CD4-positive, alpha-beta T cell treated with Interleukin-4 for 1 hour (primary cell): ENCODE results near the gene STK4.
"Not testable (repeated sequence)": the region's sequence is repeated elsewhere in the genome, so short reads cannot be mapped to it uniquely, and the experiment has no call there.

Experiments used
- DNase-seq, 2 donors: peaks; one replicate each; pipeline ENCODE4 v3.0.0-alpha.2; 2020 to 2022

The STK4 gene

DNA sequence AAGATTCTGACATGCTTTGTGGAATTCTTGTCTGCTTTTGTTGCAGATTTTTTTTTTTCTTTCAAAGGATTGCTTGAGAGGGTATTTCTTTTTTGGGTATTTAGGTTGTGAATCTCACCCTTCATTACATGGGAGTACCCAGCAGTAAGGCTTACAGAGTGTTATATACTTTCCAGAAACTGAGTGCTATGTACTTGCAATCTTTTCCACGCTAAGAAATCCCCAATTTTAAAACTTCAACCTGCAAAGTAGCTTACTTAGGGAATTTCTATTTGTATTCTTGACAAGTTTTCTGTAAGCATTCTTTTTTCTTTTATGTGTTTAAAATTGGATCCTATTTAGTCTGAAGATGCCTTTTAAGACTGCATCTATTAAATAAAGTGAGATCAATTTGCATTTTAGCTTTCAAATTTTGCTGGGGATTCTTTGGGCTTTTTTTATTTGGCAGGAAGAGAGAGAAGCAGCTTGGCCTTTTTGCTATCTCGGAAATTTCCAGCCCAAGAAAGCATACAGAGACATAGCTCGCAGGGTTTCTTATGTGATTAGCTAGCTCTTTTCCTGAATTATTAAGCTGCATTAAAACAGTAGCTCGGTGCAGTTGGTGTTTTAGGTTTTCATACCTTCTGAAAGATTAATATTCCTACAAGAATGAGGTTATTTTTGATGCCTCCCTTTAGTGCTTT is 92.0 kb downstream of the STK4 start:
- DNase-seq, result no peak

DNA sequence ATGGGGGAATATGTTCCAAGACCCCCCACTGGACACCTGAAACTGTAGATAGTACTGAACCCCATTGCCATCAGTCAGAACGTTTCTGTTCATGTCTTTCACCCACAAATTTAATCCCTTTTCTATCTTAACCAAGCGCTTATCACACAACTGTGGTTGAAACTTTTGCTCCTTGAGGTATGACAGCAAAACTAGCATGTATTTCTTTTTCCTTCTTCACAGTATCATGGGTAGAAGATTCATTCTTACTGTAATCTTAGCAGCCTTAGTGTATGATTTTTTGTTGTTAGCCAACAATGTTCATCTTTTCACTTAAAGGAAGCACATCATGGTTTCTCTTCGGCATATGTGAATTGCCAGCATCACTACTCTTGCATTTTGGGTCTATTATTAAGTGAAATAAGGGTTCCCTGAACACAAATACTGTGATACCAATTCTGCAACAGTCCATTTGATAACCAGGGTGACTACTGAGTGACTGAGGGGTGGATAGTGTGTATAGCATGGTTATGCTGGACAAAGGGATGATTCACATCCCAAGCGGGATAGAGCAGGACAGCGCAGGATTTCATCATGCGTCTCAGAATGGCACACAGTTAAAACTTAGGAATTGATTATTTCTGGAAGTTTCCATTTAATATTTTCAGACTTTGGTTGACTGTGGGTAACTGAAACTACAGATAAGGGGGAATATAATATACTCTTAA is 92.9 kb downstream of the STK4 start:
- DNase-seq, result no peak

DNA sequence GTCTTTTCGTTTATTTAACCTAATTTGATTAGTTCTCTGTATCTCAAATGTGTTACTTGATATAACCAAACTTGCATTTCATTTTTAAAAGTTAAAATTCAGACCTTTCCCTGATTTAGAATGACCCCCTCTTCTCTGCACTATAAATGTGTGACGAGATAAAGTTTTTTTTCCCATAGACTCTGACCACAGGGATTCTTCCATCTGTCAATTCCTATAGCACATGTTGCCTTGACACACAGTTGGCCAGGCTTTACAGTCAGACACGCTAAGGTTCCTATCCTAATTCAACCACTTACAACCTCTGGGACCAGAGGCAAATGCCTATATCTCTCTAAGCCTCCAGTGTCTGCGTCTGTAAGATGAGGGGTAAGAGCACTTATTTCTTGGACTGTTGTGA is 94.0 kb downstream of the STK4 start:
- DNase-seq, result no peak

DNA sequence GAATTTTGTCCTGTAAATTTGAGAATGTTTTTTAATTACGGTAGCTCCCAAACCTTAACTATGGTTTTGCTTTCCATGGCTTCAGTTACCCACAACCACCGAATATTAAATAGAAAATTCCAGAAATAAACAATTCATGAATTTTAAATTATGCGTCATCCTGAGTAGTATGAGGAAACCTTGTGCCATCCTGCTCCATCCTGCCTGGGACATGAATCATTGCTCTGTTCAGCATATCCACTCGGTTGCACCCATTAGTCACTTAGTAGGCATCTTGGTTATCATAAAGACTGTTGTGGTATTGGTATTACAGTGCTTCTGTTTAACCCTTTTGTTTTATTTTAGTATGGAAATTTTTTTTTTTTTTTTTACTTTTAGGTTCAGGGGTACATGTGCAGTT is 94.9 kb downstream of the STK4 start:
- DNase-seq, result no peak

DNA sequence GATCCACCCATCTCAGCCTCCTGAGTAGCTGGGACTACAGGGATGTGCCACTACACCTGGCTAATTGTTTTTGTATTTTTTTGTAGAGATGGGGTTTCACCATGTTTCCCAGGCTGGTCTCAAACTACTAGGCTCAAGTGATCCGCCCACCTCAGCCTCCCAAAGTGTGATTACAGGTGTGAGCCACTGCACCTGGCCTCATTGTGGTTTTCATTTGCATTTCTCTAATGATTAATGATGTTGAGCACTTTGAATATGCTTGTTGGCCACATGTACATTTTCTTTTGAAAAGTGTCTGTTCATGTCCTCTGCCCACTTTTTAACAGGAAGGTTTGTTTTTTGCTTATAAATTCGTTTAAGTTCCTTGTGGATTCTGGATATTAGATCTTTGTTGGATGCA is 96.8 kb downstream of the STK4 start:
- not testable (repeated sequence) for DNase-seq

DNA sequence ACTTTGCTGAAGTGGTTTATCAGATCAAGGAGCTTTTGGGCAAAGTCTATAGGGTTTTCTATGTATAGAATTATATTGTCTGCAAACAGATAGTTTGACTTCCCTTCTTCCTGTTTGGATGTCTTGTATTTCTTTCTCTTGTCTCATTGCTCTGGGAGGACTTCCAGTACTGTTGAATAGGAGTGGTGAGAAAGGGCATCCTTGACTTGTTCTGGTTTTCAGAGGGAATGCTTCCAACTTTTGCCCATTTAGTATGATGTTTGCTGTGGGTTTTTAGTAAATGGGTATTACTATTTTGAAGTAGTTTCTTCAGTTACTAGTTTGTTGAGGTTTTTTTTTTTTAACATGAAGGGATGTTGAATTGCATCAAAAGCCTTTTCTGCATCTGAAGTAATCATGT is 98.5 kb downstream of the STK4 start:
- DNase-seq, result no peak

DNA sequence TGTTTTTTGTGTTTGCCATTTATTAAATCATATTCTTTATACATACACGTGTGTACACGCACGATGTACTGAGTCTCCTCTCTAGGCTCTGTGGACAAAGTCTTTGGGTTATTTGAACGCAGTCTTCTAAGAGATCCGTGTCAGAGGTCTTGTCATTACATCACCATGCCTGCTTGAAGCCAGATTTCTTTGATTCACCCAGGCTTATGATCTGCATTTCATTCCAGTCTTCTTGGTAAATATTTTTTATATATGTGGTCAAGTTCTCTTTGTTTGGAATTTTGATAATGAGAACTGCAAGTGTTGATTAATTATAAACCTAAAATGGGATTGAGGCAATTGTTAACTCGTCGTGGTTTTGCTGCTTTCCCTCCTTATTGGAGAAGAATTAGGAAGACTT is 100.1 kb downstream of the STK4 start:
- DNase-seq, result no peak

DNA sequence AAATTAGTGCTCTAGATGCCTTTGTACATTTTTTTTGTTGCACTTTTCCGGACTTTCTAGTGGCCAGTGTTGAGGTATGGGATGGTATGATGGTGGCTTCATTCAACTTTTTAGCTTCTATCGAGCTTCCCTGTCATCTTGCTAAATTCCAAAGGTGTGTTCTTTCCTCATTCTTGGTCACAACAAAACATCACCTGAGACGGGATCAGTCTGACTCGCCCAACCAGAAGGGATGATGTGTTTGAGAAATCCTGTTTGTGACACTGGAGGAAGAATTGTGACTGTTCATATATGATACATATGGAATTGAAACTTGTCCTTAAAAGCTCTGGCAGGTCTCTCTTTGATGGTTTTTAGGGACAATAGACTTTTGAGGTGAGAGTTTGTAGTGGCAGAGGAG is 100.8 kb downstream of the STK4 start:
- DNase-seq, result no peak

DNA sequence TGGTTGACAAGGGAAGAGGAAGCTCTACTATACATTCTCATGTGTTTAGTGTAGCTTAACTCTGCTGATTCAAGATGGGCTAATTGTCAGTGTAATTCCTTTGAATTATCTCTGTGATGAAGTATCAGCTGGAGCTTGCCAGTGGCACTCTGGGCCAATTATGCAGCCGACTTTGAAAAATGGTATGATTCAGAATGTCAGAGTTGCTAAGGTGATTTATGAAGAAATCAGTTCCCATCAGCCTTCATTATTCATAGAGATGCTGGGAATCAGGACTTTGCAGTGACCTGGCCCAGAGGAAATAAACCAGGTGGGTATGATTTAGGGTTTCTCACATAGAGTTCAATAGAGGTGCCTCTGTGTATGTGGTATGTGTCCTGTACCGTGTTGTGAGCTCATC is 101.2 kb downstream of the STK4 start:
- no peak for DNase-seq

DNA sequence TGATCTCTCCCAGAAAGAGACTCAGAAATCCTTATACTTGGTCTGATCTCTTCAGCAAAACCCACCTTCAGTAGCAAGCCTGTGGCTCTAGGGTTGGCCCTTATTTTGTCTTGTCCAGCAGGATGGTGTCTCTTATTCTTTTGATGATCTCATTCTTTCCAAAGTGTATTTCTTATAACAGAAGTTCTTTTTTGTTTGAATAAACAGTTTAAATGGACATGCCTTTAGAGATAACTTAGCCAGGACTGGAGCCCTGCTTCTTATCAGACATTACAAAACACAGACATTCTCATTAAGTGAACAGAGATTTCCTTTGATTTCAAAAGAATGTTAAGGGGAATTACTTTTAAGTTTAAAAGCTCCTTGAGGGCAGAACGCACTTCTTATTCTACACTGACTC is 102.9 kb downstream of the STK4 start:
- no peak for DNase-seq

DNA sequence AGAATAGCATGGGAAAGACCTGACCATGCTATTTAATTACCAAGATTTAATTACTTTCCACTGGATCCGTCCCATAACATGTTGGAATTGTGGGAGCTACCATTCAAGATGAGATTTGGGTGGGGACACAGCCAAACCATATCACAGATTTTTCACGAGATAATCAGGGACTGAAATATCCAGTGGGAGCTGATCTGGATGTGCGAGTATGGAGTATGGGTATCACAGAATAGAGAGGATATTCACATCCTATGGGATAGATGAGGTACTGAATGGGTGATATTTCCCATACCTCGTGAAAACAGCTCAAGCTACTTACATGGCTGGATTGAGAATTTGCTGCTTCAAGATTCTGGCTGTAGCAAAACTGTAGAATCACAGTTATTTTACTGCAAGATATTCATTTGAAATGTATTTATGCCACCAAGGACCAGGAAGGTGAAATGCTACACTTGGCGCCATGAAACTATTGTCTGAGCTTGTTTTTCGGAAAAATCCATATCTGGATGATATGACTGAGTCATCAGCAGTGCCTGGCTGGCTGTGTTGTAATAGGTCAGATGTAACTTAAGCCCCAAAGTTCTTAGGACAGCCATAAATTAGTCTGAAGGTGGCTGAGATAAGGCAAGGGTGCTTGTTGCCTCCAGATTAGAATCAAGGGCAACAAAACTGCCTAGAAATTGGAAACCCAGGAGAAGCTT is 104.8 kb downstream of the STK4 start:
- DNase-seq, result no peak

DNA sequence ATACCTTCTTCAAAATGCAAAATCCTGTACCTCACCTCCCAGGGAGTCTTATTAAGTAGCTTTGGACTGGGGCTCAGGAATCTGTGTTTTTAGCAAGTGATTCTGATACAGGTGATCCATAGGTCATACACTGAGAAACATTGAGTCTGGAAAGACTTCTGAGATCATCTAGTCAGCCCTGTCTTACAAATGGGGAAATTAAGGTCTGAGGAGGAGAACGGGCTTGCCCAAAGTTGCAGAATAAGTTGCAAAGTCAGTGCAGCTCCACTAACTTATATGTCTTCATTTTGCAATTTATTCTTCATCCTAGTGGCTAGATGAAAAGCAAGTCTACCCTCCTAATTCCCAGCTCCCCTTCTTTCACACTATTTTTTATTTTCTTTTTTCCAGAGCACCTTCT is 105.8 kb downstream of the STK4 start:
- DNase-seq, result no peak

DNA sequence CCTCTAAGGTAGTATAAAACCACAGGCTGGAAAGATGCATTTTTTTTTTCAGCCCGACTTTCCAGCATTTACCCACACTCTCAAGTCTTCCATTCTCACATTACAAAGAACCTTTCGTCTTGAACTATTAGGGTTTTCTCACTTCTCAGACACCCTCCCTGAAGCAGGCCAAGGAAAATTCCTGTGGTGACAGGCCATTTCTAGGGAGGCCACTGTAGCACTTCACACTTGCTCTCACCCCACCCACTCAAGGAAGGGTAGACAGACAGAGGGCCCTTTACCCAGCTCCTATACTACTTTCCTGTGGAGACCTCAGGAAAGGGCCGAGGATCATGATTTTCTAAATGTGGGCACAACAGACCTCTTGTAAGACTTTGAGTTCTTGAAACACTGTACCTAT is 106.9 kb downstream of the STK4 start:
- DNase-seq, result no peak

DNA sequence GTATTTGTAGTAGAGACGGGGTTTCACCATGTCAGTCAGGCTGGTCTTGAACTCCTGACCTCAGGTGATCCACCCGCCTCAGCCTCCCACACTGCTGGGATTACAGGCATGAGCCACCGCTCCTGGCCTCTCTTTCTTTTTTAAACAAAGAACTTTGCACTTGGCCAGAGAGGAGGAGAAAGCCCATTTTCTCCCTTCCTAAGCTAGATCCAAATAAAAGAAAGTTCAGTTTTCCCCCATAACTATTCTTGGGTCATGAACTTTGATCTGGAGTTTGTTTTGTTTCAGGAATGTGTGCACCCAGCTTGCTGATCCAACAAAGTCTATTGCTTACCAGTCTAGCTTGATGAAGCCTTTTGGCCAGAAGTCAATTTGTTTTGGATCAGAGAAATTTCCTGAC is 111.2 kb downstream of the STK4 start:
- DNase-seq, result no peak

DNA sequence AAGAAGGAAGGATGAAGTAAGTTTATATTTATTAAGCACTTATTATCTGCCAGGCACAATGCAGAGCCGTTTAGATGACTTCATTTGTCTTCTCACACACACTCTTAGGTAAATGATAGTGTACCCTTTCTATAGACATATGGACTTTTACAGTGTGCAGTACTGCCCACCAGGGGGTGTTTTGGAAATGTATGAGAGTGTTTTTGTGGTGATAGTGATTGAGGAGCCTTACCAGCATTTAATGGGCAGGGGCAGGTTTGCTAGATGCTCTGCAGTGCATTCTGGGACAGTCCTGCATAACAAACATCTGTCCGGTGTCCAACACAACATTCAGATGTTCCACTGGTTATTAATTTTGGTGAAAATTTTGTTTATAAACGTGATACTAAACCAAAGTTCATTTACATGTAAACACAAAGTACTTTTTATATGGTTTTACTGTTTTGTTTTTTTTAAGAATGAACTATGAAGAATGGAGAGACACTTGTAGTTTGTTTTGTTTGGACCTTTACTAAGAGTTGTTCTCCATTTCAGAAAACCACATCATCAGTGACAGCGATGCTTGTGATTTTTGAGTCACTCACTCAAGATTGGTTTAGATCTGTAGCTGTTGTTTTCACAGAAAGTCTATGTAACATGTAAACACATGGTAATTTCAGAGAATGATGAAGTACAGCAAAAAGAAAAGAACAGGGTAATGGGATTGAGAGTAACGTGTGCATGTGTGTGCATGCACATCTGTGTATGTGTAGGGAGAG is 114.7 kb downstream of the STK4 start:
- no peak for DNase-seq

DNA sequence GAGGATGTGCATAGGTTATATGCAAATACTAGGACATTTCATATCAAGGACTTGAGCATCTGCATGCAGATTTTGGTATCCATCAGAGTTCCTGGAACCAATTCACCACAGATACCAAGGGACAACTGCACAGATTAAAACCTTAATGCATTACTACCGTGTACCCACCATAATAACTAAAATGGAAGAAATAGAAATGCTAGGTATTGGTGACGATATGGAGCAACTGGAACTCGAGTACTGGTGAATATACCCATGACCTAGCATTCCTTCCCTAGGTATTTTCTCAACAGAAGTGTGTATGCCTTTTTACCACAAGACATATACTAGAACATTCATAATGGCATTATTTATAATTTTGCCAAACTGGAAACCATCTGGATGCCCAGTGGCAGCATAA is 116.2 kb downstream of the STK4 start:
- no peak for DNase-seq

DNA sequence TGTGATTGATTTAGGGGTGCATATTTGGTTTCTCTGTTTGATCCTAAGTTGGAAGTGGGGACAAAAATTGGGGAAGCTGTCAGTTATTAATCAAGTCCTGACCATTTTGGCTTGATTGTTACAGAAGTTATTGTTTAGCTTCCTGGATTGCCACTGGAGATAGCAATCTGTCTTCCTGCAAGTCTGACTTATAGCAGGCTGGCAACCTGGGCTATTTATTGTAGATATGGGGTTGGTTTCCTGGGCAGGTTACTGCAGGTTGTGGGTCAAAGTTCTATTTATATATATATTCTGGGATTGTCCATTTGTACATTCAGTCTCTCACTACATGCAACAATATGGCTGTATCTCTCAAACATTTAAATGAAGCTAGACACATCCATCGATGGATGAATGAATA is 116.8 kb downstream of the STK4 start:
- no peak for DNase-seq

DNA sequence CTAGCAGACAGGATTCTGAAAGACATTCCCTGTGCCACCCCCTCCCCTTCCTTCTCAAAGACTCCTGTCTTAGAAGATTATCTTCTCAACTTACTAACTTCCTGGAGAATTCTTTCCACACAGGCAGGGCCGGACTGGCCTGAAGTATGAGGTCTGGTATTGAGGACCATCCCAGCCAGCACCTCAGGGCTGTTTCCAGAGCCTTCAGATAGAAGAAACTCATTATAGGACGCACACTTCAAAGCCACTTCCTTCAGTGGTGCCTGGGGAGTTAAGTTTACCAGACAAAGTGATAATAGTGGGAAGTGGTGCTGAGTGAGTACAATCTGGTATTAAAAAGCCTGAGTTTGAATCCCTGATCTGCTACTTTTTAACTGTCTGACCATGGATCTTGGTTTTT is 119.0 kb downstream of the STK4 start:
- no peak for DNase-seq

DNA sequence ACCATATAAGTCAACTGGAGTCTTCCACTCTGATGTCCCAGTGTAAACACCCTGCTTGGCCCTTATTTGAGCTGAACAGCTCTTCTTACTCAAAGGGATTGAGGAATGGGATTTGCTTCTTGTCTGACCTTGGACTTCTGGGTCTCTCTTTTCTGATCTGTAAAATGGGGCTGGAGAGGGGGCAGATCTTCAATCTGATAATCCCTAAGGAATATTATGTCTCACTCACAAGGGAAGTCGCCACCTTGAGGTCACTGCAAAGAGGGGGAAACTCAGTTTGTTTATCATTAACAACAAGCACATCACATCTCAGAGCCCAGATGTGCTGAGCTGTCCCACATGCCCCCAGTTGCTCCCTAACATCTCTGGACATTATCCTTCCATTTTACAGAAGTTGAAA is 119.6 kb downstream of the STK4 start:
- DNase-seq, result no peak

DNA sequence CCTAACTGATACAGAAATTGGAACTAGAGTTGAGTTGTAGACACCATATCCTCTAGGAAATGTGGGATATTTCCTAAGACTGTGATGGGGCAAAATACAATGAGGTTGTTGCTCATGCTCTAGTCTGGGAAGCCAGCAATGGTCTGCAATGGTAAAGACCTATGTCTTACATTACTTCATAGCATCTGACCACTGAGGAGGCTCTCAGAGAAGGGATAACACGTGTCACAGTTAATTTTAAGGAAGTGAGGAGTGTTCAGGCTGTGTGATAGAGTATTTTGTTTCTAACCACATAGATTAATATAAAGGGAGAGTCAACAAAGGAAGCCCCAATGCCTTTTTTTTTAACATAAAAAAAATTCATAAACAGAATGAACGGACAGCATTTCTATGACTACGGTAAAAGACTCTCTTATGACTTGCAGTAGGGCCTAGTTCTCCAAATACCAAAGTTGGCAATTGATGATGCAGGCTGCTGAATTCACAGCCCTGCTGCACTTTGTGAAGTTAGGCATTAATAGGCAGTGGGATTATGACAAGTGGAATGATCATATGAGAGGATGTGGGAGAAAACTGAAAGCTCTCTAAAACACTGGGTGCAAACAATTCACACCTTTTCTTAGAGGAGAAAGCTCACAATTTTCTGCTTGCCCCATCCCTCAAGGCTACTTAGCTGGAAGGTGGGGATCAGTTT is 120.9 kb downstream of the STK4 start:
- DNase-seq, result no peak

DNA sequence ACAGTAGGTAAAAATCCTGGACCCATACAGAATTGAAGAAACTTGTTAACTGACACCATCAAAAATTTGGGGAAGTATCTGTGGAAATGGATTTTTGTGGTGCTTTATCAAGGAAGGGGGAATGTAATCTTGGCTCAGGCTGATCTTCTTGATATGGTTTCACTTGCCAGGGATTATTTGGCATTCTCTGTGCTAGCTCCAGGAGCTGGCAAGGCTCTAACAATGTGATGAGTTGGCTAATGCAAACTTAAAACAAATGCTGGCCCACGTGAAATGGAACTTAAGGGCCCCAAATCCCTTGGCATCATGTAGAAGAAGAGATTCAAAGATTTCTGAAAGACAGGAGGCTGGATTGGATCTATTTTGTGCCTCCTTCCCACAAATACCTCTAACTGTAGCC is 121.5 kb downstream of the STK4 start:
- DNase-seq, result no peak

DNA sequence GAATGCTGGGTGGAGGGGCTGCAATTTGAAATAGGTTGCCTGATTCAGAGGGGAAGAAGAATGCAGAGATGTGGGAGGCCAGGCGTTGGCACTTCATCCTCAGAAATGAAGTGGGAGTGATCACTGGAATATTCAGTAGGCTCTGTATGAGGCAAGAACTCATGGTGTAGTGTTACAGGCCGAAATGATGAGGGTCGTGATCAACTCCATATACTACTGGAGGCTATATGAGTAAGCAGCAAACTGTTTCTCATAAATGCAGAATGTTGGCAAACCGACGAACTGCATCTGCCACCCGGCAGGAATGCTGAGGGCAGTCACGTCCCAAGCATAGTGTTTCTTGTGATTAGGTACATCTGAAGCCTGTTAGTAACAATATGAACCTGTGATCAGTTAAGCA is 121.9 kb downstream of the STK4 start:
- DNase-seq, result no peak

DNA sequence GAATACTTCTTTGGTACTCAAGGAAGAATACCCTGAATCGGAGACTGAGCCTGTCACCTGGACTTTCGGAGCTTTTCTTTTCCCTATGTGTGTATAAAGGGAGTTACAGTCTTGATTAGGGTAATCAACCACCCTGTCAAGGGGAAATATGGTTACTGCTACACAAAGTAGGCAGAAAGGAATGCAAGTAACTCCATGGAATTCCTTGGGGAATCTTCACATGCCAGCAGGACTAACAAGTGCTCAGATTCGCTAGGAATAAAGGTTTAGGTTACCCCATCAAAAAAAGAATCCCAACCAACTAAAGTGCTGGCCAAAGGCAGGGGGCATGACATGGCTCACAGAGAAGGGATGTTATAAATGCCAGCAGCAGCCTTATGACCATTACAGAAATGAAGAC is 124.2 kb downstream of the STK4 start:
- DNase-seq, result no peak
